Measurements from ENCODE around the gene OTOP1.

- TF ChIP-seq CTCF (IDR thresholded peaks at IDR 0.05; ENCODE audit: poor library complexity, severe bottlenecking) (no peak), RAD21 (conservative IDR thresholded peaks at IDR 0.05) (no peak), EP300 (conservative IDR thresholded peaks at IDR 0.05; ENCODE audit: poor library complexity, severe bottlenecking) (no peak), REST (IDR thresholded peaks at IDR 0.05; ENCODE audit: borderline replicate concordance) (no peak), EZH2 (IDR thresholded peaks at IDR 0.05; ENCODE audit: borderline replicate concordance, insufficient read depth, low read length, poor library complexity, severe bottlenecking) (no peak)
These were observed 33.5 kb upstream of the OTOP1 start for GRCh38 chr4:4260185-4260751.

Measured in neural cell (in vitro differentiated cells).